HG02885 (cell line): ENCODE results near the gene KRT73.

Source experiments
- ATAC-seq: cut with Tn5 transposase; IDR thresholded peaks from one replicate; pipeline ENCODE4 v1.9.1; 2021; ENCODE audit warnings: mild to moderate bottlenecking; ENCODE audit not compliant: unreplicated experiment, poor library complexity

Gene KRT73

DNA sequence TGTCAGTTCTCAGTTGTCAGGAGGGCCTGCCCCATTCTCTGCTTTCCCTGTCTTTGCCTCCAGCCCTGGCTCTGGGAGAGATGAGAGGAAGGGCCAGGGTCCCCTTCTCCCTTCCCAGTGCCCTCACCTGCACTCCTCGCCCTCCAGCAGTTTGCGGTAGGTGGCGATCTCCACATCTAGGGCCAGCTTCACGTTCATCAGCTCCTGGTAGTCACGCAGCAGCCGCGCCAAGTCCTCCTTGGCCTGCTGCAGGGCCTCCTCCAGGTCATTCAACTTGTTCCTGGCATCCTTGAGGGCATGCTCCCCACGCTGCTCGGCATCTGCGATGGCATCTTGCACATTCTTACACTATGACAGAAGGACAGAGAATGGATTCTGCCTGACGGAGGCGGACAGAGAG lies 28.3 kb upstream of the KRT73 start:
- ATAC-seq, result no peak

DNA sequence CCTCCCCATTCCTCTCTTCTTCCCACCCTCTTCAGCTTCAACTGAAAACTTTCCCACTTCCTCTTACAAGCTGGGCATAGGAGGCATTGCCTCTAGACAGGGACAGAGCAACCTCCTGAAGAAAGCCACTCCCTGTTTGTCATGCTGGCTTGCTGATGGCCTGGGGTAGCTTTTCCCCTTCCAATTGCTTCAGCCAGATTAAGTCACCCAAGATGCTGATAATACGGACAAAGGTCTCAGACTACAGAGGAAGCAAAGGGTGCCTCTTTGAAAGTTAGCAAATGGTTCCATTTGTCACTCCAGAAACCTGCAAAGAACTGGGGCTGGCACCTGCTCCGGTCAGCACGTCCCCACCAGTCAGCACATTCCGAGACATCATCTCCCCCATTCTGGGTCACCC lies 27.6 kb upstream of the KRT73 start:
- ATAC-seq, result no peak

DNA sequence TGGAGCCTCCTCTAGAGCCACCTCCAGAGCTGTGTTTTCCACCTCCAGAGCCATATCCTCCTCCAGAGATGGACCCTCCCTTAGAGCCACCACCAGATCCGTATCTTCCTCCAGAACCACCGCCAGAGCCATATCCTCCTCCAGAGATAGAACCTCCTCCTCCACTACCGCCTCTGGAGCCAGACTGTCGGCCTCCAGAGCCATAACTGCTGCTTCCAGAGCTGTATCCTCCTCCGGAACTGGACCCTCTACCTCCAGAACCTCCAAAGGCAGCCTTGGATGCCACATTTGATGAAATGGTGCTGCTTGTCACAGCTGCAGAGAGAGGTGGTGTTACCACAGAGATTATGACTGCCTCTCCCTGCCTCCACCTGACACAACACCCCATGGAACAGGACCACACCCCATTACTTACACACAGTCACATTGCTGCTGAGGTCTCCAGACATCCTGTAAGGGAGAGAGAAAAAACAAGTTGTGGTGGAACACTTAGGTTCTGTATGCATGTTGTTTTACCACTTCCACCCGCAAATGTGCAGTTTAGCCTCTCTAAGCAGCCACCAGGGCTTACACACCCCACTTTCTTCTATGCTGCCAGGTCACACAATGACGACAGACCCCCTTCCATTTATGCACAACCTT lies 26.9 kb upstream of the KRT73 start:
- ATAC-seq, result no peak

DNA sequence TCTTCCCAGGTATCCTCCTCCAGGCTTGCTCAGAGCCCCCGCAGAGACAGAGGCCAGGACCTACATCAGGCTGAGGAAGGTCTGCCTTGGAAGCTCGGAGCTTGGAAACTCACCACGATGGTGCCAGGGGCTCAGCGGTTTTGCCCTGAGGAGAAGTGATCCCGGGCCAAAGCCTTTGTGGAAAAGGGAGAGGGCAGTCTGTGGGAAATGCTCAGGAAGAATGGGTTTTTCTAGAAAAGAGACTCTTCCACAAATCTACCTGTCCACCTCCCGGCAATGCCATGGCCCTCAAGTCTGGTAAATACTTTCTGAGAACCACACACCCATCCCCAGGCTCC lies 25.7 kb upstream of the KRT73 start:
- ATAC-seq, result no peak

DNA sequence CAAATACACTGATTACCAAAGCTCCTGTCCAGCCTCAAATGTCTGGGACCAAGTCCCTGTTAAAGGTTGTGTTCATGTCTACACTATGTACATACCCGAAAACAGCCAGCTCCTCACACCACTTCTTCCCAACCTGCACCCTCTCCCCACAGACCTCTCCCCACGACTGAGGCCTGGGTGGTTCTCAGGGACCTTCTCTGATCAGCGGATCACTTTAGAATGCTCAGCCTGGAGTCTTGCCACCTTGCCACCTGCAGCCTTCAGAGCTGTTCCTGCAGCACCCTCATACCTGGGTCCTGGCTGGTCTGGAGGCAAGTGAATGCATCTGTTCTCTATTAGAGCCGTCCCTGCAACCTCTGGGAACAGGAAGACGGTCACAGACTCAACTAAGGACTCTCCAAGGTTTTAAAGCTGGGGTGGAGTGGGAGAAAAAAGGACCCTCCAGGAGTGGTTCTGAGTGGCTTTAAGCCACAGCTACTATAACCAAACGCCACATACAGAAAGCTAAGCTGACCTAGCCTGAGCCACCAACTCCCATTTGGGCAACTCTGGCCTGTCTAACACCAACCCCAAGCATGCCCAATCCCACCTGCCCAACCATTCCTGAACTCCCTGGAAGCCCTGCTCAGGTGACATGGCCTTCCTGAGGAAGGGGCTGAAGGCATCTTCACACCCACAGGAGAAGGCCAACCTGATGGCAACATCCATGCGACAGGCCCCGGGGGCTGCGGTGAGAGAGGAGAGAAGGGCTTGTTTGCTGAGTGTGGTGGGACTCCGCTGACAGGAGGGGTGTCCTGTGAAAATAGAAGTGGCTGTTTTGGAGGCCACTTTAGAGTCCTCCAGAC lies 25.1 kb upstream of the KRT73 start:
- no peak for ATAC-seq

DNA sequence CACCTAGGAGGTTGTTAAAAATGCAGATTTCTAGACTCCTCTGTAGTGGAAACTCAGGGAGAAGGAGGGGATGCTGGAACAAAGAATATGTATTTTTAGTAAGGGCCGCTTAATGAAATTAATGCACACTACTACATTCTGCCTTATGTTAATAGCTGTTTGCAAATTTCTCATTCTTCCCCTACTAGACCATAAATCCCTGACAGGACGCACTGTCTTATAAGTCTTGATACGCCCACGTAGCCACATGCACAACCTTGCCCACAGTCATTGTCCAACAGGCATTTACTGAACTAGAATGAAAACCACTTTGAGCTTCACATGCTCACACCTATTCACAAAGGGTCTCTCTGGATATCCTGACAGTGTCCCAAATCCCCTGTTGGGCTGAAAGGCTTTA lies 23.1 kb upstream of the KRT73 start:
- ATAC-seq, result no peak

DNA sequence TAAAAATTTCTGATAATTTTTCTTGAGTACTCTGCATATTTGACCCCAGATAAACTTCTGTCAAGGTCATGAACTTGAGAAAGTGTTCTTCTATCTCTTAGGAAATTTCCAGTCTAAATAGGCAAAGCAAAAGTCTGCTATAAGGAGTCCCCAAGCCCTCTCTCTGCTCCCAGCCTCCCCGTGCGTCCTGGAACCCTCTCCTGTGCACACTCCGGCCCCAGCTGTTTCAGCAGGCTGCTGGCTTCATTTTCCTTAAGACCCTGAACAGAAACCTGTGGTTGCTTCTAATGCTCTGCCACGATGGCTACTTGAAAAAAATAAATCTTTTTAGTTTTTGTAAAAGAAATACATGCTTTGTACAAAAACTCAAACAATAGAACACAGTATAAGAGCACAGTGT lies 18.9 kb upstream of the KRT73 start:
- no peak for ATAC-seq

DNA sequence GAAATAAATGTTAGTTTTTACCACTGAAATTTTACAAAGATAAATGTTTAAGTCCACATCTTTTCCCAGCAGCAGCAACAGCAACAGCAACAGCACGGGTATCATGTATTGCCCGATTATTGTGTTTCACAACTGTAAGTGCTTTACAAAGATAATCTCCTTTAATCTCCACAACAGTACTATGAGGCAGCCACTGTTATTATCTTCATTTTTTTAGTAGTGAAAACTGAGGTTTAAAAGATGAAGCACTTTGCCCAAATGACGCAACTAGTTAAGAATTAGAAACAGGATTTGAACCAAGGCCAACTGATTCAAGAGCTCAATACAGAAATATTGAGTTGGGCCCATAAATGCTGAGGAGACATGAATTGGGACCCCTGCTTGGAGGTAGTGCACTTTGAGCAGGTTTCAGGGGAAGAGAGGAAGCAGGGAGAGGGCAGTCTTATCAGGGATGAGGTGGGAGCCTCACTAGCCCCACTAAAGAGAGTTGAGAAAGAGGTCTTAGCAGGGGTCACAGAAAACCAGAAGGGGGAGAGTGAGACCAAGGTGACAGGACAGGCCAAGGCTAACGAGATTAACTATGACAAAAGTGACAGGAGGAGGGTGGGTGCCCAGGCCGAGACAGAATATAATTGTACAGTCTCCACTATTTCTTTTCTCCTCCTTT lies 18.4 kb upstream of the KRT73 start:
- no peak for ATAC-seq

DNA sequence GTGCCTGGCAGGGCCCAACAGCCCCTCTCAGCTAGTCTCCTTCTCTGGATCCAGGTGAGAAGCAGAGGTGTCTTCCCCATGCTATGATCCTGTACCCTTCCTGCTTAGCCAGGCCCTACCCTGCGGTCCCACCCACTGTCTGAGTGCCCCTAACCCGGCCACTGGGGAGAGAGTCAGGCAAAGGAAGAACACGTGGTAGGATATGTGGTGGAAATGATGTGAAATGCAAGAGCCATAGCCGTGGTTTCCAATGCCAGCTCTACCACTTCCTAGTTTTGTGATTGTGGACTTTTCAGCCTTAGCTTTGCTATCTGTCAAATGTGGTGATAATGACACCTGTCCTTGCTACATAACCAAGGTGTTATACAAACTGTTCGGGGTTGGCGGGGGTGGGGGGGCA lies 17.8 kb upstream of the KRT73 start:
- ATAC-seq, result no peak

DNA sequence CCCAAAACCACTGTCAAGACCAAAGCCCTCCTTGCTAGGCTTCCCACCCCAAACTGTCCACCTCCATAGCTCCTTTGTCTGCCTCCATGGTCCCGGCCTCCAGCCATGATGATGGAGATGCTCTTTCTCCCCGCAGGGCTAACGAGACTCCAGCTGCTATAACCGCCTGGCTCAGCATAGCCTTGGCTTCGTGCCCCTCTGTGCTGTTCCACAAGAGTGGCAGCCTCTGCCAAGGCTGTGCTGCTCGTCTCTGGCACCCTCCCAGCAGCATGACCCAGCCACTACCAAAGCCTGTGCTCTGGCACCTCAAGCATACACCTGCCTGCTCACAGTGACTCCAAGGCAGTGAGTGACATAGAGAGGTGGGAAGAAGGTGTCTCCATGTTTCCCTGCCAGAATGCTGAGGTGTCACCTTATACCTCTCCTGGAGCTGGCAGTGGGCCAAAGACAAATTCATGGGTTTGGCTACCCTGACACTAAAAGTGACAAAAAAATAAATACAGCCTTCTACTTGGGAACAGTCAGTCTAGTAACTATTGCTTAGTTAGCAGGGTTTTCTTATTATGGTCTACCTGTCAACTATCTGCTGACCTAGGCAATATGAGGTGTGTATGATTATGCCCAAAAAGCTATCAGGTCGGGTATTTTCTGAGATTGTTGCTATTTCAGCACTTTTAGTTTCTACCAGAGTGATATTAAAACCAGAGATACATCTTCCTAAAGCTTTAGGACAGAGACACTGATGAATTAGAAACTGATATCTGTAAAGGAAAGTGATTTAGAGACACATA lies 16.1 kb upstream of the KRT73 start:
- ATAC-seq, result no peak

DNA sequence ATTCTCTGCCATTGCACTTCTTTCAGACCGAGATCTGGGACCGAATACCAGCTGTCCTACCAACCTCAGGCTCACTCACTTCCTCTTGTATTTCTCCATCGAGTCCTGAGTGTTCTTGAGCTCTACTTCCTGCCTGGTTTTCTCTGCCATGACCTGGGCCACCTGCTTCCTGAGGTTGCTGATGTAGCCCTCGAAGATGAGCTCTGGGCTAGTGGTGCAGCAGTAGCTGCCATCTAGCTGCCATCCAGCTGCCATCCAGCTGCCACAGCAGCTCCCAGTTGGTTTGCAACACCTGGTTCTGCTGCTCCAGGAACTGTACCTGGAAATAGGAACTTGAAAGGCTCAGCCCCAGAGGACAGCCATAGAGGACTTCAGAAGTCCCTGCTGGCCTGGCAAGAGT lies 15.0 kb upstream of the KRT73 start:
- no peak for ATAC-seq

DNA sequence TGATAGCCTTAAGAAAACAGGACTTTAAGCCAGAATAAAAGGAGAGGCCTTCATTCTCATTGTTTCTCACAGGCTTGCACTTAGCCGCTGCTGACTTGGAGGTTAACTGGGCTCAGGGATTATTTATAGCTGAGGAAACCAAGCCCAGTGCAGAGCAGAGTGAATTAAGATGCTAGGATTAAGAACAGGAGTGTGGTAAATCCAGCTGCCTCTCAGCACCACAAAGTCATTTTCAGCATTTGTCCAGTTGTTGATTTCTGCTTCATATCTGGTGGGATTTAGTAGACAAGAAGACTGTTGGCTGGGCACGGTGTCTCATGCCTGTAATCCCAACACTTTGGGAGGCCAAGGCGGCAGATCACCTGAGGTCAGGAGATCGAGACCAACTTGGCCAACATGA lies 14.3 kb upstream of the KRT73 start:
- no peak for ATAC-seq

DNA sequence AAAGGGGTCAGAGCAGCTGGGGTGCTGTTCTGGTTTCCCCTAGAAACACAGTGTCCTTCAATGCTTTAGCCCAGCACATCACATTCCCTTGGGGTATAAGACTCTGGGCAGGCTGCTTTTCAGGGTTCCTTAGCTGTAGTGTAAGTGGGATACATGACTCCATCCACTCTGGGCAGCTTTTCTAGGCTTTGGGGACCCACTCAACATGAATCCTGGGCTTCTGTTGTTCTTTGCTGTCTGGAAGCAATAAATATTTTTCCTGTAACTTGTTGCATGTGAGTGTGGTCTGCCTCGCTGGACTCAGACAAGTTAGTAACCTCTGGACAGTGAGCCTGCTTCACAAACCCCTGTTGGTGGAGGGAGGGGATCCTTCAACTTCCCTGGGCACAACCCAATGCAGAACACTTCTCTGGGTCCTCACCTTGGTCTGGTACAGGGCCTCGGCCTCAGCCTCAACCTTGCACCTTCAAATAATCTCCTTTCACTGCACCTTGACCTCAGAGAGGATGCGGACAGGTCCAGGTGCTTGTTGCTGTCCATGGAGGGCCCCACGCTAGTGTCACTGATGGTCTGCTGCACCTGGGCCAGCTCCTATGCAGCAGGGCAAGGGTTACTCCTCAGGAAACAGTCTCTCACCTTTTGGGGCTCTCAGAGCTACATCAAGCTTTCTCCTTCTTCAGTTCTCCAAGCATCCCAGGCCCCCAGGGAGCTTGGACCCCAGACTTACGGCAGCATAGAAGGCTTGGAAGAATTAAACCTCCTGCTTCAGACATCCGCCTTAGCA lies 13.5 kb upstream of the KRT73 start:
- no peak for ATAC-seq

DNA sequence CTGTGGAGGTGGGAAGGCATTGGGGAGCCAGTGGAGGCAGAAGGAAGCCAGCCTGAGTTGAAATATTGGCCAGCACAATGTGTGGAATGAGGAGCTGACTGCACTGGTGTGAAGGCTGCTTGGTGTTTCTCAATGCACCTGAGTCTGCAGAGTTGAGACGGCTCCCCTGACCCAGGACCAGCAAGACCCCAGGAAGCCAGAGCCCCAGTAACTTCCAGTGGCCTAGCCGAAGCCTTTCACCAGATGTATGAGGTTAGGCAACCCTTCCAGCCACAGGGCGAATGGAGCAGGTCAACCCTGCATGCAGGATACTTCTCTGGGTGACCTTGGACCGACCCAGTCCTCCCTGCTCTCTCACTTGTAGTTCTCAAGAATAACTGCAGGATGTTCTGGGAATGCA lies 12.9 kb upstream of the KRT73 start:
- ATAC-seq, result no peak

DNA sequence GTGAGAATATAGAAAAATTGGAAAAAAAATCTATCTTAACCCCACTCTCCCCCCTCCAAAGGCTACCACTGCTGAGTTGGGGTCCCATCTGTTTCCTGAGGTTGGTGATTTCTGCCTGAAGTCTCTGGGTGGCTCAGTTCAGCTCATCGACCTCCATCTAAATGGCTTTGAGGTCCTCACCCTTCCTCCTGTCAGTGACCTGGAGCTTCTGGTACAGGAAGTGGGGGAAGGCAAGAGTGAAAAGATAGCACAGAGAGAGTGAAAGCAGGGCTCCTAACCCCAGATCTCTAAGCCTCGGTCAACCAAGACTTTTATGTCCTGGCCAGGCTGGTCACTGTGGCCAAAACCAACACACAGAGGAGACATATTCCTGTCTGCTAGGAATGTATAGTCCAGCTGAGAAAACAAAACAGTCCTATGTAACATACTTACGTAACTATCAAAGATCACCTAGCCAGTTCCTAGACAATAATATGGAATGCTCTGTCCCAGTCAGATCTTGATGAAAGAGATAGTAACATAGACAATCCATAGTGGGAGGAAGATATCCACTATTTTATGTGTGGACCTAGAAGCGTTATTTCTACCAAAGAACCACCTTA lies 12.3 kb upstream of the KRT73 start:
- ATAC-seq, result no peak

DNA sequence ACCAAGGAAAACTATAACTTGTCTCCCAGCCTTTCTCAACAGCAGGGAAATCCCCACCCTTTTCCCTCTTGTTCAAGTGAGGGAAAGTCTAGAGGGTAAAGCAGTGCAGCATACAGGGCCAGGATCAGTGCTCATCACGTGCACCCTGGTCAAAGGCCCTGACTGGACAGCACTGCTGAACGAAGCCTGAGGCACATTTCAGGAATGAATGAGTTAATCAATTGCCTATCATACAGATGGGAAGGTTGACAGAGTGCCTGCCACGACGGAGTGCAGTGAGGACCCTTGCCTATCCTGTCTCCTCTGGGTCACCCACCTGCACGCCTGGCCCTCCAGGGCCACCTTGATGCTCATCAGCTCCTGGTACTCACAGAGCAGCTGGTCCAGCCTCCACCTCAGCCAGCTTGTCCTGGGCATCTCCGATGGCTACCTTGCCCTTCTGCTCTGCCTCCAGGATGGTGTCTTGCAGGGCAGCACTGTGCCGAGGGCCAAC lies 11.7 kb upstream of the KRT73 start:
- ATAC-seq, result no peak

DNA sequence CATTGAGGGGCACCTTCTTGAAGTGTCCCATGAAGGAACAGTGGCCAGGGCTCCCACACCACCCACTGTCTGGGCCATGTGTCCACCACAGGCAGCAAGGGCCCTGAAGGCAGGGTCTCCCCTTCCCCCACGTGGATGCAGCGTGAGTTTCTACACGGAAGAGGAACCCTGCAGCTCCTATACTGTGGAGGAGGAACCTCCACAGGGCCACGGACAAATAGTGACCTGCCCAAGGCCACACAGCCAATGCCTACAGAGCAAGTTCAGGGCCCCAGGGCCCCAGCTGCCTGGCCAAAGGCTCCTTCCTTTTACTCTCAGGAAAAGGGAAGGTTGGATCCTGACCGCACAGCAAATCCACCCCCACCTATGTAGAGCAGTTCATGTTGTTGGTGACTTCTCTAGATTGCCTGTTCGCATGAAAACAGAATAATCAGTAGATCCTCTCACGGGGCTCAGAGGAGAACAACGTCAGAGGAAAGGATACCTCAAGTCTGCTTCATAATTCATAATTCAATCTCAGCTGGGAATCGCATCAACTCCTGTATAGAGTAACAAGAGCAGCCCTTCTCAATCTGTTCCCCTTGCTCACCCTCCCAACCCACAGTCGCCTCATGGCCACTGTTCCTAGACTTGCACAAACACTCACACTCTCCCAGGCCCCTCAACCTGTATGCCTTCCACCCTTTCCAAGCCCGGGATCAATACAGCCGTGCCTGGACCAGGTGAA lies 11.1 kb upstream of the KRT73 start:
- no peak for ATAC-seq

DNA sequence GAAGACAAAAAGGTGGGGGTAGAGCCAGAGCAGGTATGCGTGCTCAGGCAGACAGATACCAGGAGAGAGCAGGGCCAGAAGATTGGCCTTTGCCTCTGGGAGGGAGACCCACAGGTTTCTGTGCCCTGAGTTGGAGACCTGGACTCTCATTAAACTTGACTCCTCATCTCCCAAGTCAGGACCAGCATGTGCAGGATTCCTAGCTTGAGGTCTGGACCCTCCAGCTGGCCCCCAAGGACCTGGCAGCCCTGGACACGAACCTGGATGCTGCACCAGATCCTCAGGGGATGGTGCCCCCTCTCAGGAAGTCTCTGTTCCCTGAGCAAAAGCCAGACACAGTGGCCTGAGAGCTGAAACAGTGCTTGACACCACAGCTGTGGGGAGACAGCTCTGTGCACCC lies 10.5 kb upstream of the KRT73 start:
- no peak for ATAC-seq

DNA sequence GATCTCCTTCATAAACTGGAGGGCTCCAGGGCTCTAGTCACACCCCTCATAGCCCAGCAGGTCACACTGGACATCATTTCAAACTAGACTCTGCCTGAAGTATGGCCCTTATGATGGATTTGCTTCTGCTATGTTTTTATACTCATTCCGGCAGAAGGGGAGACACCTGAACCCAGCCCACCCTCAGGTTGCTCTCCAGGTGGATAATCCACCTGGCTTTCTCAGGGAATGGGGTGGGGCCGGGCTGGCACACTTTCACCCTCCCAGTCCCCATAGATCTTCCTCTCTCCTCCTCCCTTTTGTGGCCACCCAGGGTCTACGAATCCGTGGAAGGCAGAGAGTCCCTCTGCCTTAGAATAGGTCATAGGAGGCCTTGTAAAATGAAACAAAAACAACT lies 9.8 kb upstream of the KRT73 start:
- ATAC-seq, result no peak
